Right ventricle myocardium inferior (tissue), 1 donor: ENCODE data around the gene MGAT3. TPM values are rescaled to one million over a fixed set of nuclear protein-coding genes. Genes with fewer than 3 reads are reported as not detected.

Source experiments
- ATAC-seq: fragments of 200-7000 bp; cut with Tn5 transposase; one replicate; pipeline ENCODE4 v1.9.1; 2020; ENCODE audit warnings: mild to moderate bottlenecking, moderate library complexity
- DNase-seq: peaks from one replicate; pipeline ENCODE4 v3.0.0; 2021; ENCODE audit errors: missing footprints
- intact Hi-C: fragments of 100-400 bp; cut with DNase I; formaldehyde crosslinking; loops from one replicate; pipeline ENCODE4 v1.11.0; 2022
- total RNA-seq: library from RNA; stranded (reverse); fragmentation: NEBNext Ultra II Directional; extraction: Animal tissue kit (Norgen Biotek cat#: 25700); gene quantifications from one replicate; pipeline ENCODE4 v1.2.1, GENCODE V29; 2021
- donor health status: DM: no; HTN: yes; CAD: no; lungs with severe emphysema.

Gene MGAT3
- total RNA-seq, 1 donor from 2014 or later: 5.9 TPM

DNA sequence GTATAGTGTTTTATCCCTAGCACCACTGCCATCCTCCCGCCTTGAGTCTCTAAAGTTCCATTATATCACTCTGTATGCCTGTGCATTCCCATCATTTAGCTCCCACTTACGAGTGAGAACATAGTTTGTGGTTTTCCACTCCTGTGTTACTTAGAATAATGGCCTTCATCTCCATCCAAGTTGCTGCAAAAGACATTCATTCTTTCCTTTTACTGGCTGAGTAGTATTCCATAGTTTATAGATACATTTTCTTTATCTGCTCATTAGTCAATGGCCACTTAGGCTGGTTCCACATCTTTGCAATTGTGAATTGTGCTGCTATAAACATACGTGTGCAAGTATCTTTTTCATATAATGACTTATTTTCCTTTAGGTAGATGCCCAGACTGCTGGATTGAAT is 32.8 kb upstream of the MGAT3 start:
- ATAC-seq: no peak
- intact Hi-C loops: no loop called here
- DNase-seq: no peak

DNA sequence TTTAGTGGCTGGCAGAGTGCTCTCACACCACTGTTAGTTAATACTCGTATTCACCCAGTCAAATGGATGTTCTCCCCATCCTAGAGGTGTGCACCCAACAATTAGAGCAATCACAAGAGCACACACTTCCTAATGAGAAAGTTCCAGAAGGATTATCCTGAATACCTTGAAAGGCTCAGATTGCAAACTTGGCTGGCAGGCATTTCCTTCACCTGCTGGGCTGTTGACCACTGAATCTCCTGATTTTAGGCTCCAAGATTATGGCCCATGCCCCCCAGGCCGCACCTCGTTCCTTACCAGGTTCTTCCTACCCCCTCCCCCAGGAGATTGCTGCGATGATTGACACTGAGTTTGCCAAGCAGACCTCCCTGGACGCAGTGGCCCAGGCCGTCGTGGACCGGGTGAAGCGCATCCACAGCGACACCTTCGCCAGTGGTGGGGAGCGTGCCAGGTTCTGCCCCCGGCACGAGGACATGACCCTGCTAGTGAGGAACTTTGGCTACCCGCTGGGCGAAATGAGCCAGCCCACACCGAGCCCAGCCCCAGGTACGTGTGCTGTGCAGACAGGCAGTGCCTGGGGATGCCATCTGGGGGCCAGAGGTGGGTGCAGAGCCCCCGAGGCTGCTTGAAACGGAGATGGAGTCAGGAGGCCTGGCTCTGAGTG is 30.3 kb upstream of the MGAT3 start:
- intact Hi-C loops: no loop called here
- DNase-seq: no peak
- no peak for ATAC-seq

DNA sequence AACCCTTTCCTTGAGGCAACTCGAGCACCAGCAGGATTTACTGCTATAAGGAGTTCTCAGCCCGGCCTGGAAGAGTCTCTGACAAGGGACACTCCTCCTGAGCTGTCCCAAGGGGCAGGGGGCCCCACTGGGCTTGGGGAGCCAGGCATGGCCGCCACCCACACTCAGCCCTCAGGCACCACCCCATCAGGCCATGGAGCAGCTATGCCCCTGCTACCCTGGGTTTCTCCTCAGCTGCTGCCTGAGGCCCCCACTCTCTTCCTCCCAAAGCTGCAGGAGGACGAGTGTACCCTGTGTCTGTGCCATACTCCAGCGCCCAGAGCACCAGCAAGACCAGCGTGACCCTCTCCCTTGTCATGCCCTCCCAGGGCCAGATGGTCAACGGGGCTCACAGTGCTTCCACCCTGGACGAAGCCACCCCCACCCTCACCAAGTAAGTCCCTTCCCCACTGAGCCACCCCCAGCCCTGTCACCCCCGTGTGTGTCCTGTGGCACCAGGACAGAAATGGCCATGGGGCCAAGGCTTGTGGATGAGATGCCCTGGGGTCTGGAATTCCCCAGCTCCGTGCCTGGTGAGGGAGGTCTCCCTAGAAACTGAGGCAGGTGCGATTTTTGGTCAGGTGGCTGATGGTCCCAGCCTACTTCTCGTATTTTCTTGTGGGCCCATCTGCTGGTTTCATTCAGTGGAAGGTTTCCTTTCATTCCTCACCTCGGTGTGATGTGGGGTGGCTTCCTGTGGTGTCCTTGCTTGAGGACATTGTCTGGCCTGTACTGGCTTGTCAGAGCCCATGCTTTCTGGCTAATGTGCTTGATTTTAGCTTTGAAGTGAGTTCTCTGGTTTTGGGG is 28.8 kb upstream of the MGAT3 start:
- intact Hi-C loops: no loop called here
- DNase-seq (no peak), ATAC-seq (no peak)

DNA sequence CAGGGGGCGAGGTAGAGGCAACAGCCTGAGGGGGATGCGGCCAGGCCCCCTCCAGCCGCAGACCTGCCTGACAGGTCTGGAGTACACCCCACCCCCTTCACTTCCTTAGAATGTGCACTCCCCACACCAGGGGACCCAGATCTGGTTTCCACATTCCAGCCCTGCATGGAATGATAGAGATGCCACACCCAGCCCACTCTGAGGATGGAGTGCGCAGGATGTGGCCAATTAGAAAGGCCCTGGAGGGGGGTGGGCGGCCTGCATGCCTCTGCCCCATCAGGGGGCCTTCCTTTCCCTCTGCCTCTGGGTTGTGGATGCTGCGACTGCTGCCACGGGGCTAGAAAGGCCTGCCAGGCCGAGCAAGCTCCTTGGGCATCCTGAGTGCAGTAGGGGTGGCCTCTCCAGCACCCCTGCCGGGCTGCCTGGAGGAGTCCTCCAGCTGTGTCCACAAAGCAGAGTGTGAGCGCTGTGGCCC is 28.2 kb upstream of the MGAT3 start:
- ATAC-seq (no peak), DNase-seq (no peak)
- intact Hi-C loops: no loop called here

DNA sequence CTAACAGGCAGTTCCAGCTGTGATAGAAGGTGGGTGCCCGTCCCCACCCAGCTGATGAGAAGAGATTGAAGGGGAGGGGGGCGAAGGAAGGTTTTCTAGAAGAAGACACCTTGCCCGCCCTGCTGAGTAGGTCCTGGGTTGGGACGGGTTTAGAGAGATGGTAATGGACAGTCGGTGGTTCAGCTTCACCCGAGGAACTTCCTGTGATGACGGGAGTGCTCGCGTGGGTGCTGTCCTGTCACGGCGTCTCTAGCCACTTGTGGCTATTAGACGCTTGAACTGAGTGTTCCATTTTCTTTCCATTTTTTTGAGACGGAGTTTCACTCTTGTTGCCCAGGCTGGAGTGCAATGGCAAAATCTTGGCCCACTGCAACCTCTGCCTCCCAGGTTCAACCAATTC is 27.6 kb upstream of the MGAT3 start:
- intact Hi-C loops: no loop called here
- ATAC-seq (no peak), DNase-seq (no peak)

DNA sequence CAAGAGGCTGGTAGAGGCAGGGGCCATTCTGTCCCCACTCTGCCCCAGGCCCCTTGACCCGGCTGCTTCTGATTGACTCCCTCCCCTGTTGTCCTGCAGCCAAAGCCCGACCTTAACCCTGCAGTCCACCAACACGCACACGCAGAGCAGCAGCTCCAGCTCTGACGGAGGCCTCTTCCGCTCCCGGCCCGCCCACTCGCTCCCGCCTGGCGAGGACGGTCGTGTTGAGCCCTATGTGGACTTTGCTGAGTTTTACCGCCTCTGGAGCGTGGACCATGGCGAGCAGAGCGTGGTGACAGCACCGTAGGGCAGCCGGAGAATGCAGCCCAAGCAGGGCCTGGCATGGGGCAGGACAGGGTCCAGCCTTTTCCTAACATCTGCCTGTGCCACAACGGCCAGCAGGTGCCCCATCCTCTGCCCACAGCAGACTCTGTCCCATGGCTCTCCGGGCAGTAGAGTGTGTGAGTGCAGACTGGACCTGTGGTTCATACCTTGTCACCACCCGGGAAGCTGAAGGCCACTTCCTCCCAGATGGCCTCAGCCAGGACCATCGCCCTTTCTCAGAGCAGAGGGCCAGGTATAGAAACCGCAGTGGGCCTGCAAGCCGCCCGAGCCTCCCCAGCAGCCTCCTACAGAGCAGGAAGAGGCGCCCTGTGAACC is 26.8 kb upstream of the MGAT3 start:
- no peak for ATAC-seq
- no peak for DNase-seq
- intact Hi-C loops: no loop called here

DNA sequence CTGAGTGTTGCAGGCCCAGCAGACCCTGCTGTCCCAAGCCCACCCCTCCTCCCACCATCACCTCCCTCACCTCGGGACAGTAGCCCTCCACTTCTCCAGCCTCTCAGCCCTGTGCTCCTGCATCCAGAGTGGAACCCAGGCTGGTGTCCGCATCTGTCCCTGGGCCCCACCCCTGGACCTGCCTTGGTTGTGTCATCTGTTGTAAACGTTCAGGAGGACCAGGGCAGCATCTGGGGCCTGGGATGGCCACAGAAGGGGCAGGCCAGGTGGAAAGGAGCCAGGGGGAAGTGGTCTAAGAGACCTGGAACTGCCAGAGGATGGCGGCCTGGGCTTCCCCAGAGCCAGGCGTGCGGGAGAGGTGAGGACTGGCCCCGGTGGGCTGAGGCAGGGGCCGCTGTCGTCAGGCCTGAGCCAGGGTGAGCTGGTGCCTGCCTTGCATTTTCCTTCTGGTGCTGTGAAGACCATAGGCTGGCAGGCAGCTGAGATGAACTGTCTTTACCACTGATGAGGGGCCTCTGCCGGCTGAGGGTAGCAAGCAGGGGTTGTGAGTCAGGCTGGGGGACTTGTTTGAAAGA is 26.1 kb upstream of the MGAT3 start:
- intact Hi-C loops: no loop called here
- DNase-seq (no peak), ATAC-seq (no peak)

DNA sequence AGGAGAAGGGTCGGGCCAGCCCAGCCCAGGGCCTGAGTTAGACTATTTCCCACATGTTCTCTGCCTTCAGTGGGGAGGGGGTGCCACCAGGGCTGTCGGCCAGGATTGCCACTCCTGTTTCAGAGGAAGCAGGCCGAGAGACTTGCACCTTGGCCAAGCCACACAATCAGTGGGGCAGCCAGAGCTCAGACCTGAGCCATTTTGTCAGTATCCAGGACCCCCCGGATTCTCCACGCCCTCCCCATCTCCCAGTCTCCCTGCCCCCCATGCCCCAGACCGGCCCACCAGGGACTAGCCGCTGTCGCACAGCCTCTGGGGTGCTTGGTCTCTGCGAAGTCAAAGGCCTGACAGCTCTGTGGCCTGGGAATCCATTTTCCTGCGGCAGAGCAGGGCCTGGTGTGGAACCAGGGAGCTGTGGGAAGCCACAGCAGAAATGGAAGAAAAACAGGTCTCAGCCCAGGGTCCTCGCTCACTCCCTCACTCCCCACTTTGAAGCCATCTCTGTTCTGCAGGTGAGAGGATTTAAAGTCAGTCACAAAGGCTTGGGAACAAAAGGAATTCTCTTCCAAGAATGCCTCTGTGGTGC is 25.5 kb upstream of the MGAT3 start:
- ATAC-seq (no peak), DNase-seq (no peak)
- intact Hi-C loops: no loop called here

DNA sequence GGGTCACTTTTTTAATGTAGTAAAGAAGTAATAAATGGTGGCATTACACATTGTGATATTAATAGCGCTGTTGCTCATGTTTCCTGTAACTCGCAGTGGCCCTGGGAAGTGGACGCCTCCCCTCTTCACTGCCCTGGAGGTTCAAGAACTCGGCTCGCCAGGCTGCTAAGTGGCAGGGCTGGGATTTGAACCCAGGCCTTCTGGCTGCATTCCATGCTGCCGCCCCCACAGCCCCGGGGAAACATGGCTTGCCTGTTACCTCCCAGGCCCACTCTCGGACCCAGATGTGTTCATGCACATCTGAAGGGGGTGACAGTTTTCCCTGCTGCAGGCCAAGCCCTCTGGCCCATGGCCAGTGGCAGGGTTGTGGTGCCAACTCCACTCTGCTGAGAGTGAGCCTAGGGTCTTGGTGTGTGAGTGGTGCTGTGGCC is 25.0 kb upstream of the MGAT3 start:
- no peak for DNase-seq
- peak; percentile 53 for ATAC-seq
- intact Hi-C loops: no loop called here

DNA sequence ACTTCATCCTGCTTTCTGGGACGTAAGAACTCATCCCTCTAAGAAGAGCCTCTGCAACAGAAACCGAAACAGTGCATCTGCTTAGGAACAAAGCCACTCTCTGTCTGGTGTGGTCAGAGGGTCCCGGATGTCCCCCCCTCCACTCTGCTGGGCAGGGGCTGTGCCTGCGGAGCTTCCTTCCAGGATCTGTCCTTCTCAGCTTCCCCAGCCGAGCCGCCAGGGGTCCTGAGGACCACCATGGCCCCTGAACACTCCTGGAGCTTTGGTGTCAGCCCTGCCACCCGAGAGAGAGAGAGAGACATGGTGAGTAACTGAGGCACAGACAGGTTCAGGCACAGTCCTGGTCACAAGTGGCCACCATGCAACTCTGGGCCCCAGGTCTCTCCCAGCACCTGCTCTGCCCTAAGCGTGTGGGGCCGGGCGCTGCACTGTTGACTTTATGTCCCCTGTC is 24.4 kb upstream of the MGAT3 start:
- ATAC-seq (no peak), DNase-seq (no peak)
- intact Hi-C loops: no loop called here

DNA sequence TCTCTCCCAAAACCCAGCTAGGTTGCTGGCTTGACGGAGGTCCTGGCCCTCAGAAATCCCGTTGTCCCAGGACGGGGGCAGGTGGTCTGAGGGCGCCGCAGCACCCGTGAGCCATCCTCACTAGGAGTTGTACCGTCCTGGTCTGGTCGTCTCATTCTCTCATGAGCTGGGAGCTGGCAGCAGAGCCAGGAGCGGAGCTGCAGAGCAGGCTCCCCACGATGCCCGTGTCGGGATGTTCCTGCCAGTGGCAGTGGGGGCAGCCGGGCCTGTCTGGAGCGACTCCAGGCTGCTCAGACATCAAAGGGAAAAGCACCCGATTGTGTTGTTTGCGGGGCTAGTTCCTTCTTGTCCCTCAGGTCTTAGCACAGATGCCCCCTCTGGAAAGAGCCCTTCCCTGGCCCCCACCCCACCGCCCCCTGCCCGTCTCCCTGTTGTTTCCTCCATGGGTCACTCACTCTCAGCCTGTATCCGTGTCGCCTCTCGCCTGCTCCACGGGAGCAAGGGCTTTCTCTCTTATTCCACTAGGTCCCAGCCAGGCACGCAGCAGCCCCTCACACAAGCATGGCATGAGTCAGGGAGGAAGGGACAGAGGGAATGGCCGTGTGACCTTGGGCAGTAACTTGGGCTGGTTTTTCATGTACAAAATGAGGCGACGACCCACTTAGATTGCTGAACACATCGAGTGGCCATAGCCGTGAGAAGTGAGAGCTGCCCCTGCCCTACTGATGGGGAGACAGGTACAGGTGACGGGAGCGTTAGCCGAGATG is 23.2 kb upstream of the MGAT3 start:
- DNase-seq: no peak
- intact Hi-C loops: no loop called here
- ATAC-seq: no peak

DNA sequence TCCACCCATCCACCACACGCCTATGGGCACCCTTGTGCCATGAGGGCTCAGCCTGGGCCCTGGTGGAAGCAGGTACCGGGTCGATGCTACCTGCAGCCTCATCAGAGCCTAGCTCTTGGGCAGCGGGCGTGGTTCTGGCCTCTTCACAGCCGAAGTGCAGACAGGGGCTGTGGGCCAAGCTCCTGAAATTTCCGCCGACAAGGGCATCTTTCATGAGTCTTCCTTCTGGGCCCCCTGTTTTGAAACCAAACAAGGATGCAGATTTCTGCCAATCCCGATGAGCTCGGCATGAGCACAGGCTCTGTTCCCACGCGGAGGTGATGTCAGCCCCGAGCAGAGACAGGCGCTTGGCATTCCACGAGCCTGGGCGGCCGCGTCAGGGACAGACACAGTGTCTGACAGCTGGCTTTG is 22.6 kb upstream of the MGAT3 start:
- DNase-seq (no peak), ATAC-seq (peak; percentile 32)
- intact Hi-C loops: no loop called here

DNA sequence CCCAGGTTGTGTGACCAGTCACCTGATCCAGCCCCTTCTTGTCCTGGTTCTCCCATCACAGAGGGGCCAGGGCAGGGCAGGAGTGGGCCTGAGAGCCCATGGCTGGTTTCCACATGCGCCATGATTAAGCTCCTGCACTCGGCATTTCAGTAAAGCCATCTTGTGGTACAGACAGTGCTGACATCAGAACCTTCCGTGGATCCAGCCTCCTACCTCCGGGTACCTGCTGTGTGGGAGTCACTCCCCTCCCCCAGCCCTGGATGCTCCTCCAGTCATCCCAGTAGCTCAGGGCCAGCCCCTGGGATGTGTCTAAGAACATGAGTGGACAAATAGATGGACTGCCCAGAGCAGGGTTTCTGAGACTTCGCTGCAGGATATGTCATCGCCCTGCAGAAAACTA is 22.1 kb upstream of the MGAT3 start:
- DNase-seq (no peak), ATAC-seq (no peak)
- intact Hi-C loops: no loop called here

DNA sequence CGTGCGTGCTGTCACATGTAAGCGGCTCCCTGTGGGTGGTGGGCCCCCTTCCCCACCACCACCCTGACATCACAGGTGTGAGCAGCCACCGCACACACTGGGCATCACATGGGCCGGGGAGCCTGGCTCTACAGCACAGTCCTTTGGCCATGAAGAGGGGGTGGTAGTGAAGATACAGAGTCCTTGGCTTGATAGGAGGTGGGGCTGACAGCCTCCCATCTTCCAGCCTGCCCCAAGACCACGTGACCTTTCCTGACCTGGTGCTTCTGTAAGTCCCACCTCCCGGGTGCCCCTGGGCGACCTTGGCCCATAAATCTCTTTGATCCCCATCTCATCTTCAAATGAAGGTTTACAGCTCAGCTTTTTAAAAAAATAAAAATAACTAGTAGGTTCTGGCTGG is 21.2 kb upstream of the MGAT3 start:
- intact Hi-C loops: no loop called here
- no peak for ATAC-seq

DNA sequence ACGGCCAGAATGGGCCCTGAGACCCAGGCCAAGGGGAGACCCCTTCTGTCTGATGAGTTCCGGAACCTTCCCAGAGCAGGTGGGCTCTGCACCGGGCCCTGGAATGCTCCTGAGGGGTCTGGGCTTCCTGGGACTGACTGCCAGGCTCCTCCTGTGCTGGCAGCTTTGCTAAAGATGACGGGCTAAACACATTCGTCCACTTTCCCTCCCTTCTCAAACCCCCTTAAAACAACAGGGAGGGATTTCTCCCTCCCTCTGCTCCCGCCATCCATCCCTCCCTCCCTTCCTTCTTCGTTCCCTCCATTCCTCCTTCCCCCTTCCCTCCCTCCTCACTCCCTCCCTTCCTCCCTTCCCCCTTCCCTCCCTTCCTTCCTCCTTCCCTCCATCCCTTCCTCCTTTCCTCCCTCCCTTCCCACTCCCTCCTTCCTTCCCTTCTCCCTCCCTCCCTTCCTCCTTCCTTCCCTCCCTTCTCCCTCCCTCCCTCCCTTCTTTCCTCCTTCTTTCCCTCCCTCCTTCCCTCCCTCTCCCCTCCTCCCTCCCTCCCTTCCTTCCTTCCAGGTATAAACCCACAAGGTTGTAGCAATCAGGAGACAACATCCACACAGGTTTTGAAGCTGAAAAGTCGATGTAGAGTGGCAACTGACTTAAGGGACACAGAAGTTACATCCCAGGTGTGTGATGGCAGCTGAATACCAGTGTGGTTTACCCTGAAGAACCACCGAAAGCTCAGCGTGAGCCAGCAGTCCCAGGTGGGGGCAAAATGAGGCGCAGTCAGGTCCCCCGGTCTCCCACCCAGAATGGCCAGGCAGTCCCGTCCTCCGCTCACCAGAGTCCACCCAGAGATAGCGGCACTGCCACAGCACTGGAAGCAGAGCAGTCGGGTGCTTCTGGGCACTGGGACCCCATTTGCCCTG is 18.8 kb upstream of the MGAT3 start:
- ATAC-seq (no peak), DNase-seq (no peak)
- intact Hi-C loops: no loop called here

More for the DNA sequence above, 21.2 kb upstream of the MGAT3 start:
- no peak for DNase-seq

DNA sequence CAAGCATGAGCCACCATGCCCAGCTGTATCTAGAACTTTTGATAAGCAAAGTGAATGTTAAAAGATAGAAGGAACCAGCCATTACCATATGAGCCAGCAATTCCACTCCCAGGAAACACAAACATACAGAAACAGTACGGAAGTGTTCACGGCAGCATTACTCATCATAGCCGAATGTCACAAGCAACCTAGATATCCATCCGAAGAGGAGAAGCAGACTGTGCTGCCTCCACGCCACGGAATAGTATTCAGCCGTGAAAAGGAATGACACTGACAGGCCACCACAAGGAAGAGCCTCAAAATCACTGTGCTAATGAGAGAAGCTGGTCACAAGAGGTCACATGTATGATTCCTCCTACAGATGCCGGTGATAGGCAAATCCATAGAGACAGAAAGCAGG is 17.6 kb upstream of the MGAT3 start:
- ATAC-seq (no peak), DNase-seq (no peak)
- intact Hi-C loops: no loop called here

DNA sequence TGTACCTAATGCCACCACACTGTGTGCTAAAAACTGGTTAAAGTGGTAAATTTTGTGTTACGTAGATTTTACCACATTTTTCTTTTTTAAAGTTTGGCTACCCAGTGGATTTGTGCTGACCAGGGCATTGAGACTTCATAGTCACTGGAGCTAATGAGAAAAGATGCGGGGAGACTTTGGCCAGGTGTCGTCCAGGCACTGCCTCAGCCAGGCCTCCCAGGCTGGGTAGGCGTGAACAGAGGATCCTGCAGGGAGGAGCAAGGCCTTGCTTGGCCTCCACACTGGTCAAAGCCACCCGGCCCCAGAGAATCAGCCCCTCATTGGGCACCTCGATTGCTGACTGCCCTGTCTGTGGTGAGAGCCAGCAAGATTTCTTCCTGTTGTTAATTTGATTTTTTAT is 13.4 kb upstream of the MGAT3 start:
- intact Hi-C loops: no loop called here
- no peak for ATAC-seq

More for the DNA sequence above, 13.4 kb upstream of the MGAT3 start:
- no peak for DNase-seq
